GM19395 (cell line): ENCODE measurements around the gene AATF.

Experiments
- ATAC-seq: cut with Tn5 transposase; IDR thresholded peaks from one replicate; pipeline ENCODE4 v1.9.1; 2021; ENCODE audit warnings: mild to moderate bottlenecking, moderate library complexity; ENCODE audit not compliant: unreplicated experiment

AATF gene

GRCh38 chr17:36930583-36930900 lies 18.2 kb upstream of the AATF start:
- ATAC-seq: no peak

- no peak for ATAC-seq
These were observed 17.6 kb upstream of the AATF start for GRCh38 chr17:36931096-36931696.

- no peak for ATAC-seq
These were observed 16.9 kb upstream of the AATF start for GRCh38 chr17:36931697-36932382.

GRCh38 chr17:36932383-36932693 lies 16.4 kb upstream of the AATF start:
- ATAC-seq: no peak

GRCh38 chr17:36932694-36933511 lies 15.9 kb upstream of the AATF start:
- ATAC-seq: no peak

- ATAC-seq: no peak
These were observed 15.1 kb upstream of the AATF start for GRCh38 chr17:36933512-36934143.

GRCh38 chr17:36934144-36934691 lies 14.5 kb upstream of the AATF start:
- no peak for ATAC-seq

- ATAC-seq: no peak
These were observed 13.8 kb upstream of the AATF start for GRCh38 chr17:36934692-36935630.

GRCh38 chr17:36935671-36936454 lies 12.9 kb upstream of the AATF start:
- ATAC-seq: no peak

- ATAC-seq: no peak
These were observed 12.2 kb upstream of the AATF start for GRCh38 chr17:36936455-36937000.

GRCh38 chr17:36937001-36937958 lies 11.5 kb upstream of the AATF start, which contains the start of gene LHX1:
Gene LHX1 (plus strand): TSS chr17:36937475. CDS start chr17:36938198, 723 bp downstream.
- ATAC-seq: no peak

GRCh38 chr17:36937959-36938565 lies 10.7 kb upstream of the AATF start:
- ATAC-seq: no peak

- ATAC-seq: no peak
These were observed 10.1 kb upstream of the AATF start for GRCh38 chr17:36938566-36939051.

GRCh38 chr17:36939052-36939801 lies 9.5 kb upstream of the AATF start:
- ATAC-seq: no peak

- no peak for ATAC-seq
These were observed 8.9 kb upstream of the AATF start for GRCh38 chr17:36939802-36940312.
